ENCODE results near the gene GRM4.

DNA sequence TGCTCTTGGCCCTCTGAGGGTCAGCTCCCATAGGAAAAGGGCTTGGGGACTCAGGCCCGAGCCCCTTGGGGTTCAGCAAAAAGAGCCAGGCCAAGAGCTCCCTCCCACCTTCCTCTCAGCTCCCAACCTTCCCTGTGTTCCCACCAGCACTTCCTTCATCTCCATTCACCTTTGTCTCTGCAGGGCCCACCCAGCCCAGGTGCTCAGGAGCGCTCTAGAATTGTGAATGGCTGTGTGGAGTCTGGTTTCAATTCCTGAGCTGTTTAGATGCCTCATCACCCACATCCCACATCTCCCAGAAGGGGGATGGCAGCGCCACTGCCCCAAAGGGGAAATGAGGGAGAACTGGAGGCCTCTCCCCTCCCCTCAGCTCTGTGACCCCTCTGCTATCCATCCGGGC lies 7.7 kb downstream of the GRM4 start:
- TF ChIP-seq, protein P1, sequence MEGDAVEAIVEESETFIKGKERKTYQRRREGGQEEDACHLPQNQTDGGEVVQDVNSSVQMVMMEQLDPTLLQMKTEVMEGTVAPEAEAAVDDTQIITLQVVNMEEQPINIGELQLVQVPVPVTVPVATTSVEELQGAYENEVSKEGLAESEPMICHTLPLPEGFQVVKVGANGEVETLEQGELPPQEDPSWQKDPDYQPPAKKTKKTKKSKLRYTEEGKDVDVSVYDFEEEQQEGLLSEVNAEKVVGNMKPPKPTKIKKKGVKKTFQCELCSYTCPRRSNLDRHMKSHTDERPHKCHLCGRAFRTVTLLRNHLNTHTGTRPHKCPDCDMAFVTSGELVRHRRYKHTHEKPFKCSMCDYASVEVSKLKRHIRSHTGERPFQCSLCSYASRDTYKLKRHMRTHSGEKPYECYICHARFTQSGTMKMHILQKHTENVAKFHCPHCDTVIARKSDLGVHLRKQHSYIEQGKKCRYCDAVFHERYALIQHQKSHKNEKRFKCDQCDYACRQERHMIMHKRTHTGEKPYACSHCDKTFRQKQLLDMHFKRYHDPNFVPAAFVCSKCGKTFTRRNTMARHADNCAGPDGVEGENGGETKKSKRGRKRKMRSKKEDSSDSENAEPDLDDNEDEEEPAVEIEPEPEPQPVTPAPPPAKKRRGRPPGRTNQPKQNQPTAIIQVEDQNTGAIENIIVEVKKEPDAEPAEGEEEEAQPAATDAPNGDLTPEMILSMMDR (IDR thresholded peaks at IDR 0.05; ENCODE audit: low read length) = no peak
- no peak for TF ChIP-seq EZH2 (IDR thresholded peaks at IDR 0.05; ENCODE audit: borderline replicate concordance, low read length)

Measured in OCI-LY1 (cell line).